AG08396 (cell line): Measurements from ENCODE around the gene PRKCA.

Experiments
- DNase-seq: peaks from one replicate; pipeline ENCODE4 v3.0.0; 2012; ENCODE audit warnings: low spot score, mixed read lengths

Gene PRKCA

DNA sequence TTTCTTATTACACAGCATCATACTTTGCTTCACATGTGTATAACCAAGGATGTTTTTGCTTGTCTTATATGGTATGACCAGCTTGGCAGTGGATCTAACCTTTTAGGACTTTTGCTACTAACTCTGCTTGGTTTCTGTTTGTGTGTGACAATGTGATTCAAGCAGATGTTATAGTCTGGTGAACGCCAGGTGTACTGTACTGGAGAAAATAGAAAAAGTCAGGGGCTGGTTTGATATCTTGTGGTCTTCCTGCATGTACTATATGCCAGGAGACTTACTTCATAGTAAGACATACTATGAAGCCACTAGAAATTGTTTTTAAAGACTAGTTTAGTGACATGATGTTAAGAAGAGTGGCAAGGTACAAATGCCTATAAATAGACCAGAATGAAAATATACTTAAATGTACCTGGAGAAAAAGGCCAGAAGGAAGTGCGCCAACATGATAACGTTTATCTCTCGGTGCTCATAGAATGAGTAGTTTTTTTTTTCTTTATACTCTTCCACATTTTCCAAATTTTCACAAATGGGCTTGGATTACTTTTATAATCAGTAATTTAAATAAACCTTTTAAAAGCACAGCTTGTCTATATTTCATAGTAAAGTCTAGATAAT is 112.3 kb downstream of the PRKCA start:
- no peak for DNase-seq

DNA sequence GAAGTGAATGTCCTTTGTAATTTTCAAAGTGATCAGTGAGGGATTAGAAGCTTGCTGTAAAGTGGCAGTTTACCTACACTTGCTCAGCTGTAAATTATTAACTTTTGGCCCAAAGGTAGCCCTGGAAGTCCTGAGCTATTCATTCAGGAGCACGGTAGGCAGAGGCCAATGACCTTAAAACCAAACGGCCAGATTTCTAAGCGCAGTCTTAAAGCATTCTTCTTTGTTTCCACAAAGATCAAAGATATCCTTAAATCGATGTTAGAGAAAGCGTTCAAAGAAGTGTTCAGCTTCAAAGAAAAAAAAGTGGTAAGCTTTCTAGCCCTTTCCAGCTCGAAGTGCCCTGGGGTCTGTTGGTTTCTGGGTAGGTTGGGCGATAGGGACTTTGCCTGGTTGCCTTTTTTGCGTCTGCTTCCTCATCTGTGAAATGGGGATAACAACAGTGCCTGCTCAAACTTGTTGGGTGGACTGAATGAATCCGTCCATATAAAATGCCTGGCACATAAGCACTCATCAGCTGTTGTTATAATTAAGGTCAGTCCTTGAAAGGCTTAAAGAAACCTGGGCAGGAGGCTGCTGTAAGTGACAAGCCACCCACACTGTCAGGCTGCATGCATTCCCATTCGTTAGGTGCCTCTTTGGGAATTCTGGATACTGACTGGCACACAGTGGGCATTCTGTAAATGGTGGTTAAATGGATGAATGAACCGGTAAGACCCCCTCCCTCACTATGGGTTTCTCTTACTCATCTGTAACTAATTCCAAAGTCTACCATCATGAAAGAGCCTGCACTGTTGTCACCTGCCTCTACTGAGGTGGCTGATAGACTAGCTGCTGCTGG is 113.2 kb downstream of the PRKCA start:
- no peak for DNase-seq

- DNase-seq, result no peak
Measured at GRCh38 chr17:66416207-66416940, 114.0 kb downstream of the PRKCA start.

DNA sequence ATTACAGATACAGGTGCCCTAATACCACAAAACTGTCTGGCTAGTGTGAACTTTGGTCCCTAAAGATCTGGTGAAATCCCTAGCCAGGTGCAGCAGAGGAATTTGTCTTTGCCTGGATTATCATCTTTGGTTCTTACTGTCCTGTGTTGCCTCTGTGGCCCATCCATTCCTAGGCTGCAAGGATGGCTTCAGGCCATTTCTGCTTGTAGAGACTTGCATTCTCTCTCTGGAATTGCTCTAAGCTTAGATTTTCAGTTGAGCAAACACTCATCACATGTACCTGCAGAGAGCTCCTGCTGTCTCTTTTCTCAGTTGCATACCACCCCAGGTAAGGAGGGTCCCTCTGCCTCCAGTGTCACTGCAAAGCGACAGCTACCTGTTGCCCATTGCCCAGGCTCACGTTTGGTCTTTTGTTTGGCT is 114.9 kb downstream of the PRKCA start:
- no peak for DNase-seq

GRCh38 chr17:66420961-66421371 is 118.6 kb downstream of the PRKCA start:
- no peak for DNase-seq

GRCh38 chr17:66422186-66422585 is 119.8 kb downstream of the PRKCA start:
- DNase-seq, result no peak

DNA sequence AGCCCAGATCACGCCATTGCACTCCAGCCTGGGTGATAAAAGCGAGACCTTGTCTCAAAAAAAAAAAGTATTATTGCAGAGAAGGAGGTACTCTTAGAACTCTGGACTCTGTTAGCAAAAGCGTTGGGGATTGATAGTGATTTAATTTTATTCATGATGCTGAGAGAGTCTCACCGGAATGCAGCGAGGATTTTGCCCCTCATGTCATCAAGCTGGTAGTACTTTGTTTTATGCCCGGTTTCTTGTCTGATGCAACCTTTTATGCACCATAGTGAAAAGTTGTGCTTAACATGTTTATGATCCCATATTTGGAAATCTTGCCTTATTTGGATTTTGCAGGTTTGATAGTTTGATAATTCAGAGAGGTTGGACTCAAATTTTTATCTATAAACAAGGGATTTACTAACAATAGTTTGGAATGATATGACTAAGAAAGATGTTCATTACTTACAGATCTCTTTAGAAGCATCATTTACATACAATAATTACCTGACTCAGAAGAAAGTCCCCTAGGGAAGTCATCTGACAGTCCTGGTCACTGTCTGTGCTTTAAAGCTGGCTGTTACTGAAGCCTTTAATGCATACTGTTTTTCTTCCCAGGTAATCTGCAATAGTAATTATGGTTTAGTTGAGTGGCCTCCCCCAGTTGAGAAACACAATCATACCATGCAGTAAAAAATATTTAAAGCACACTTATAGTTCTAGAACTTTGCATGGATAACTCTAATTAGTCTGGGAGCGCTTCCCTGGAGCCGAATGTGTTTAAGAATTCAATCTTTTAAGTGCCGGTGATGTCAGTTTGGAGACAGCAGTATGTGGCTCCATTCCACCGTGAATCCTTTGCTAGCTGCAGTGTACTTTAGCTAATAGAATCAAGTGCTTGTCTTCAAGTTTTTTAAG is 120.9 kb downstream of the PRKCA start:
- no peak for DNase-seq

DNA sequence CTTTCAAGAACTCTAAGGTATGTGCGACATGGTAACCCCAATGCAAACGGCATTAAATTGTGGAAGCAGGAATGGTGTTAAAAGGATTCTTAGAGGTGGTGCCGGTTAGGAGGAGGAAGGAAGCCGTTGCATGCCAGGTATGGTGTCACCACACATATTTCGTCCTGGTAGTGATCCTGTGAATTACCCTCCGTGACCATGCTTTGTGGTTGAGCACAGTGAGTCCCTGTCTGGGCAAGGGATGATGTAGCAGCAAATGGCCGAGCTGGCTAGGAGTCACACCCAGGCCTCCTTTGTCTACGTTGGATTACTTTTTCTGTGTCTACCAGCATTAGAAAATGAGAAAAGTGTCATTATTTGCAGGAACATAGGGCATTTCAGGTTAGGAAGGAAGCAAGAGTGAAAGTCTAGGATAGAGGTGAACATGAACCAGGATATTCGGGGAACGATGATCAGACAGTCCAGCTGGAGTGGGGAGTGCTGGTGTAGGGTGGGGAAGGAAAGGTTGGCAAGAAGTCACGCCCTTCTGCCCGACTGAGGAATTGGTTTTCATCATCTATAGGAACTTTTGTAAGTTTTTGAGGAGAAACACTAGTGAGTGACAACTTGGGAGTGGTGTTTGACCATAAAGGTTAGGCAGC is 123.5 kb downstream of the PRKCA start:
- no peak for DNase-seq

GRCh38 chr17:66426397-66427033 is 124.1 kb downstream of the PRKCA start:
- DNase-seq, result no peak

DNA sequence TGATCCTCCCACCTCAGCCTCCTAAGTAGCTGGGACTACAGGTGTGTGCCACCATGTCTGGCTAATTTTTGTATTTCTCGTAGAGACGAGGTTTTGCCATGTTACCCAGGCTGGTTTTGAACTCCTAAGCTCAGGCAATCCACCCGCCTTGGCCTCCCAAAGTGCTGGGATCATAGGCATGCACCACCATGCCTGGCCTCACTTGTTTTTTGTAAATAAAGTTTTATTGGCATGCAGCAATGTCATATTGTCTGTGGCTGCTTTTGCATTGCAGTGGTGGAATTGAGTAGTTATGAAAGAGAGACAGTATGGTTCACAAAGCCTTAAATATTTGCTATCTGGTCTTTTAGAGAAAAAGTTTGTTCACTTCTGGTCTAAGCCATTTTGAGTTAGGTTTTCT is 124.7 kb downstream of the PRKCA start:
- no peak for DNase-seq

- DNase-seq, result no peak
Measured at GRCh38 chr17:66429680-66430079, 127.3 kb downstream of the PRKCA start.

DNA sequence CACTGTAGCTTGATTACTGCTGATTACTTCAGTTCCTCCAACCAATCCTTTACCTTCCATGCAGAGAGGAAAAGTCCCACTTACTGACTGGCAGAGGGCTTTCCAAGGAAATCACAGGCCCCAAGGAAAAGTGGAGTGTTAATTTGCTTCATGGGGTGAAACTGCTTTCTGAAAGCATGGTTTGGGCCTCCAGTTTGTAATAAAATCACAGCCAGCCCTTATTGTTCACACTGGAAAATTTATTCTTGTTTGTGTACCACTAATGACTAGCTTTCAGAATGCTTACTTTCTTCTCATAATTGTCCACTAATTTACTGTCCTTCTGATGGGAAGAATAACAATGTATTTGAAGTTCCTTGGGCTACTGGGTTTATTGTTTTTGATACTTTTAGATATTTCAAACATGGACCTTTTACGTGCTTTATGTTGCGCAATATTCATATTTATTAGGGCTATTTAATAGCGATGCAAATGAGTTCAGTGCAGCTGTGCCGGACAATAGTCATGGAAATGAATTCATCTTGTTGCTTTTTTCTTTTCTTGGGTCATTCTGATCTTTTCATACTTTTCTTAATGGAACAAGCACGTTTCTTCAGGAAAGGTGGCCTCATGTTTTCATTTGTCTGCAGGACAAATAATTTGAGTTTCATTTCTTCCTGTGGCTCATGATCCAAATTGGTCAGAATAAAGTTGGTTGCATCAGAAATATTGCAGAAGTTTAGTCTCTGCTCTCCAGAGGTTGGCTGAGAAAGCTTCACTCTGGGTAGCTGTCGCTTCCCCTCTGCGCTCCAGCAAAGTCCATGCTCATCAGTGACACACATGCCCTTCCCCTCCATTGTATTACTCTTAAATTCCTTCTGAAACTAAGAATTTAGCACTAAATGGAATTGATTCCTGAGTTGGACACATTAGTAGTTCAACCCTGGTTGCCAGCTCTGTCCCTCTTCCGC is 128.7 kb downstream of the PRKCA start:
- DNase-seq, result no peak

DNA sequence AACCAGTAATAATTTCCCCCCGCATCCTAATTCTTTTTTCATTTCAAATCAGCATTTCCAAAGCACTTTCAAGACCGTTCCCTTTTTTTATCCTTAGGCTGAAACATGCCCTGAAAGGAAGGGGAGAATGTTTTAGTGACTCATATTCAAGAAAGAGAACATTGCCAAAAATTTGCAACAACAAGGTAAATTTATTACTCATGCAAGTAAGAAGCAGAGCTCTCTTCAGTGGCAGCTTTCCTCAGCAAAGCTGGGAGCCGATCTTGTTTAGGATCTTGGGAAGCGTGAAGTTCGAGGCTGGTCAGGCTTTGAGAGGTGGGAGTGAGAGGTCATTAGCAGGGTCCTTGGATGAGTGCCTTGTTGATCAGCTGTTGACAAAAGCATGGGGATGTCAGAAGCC is 129.5 kb downstream of the PRKCA start:
- DNase-seq, result peak; percentile 84

DNA sequence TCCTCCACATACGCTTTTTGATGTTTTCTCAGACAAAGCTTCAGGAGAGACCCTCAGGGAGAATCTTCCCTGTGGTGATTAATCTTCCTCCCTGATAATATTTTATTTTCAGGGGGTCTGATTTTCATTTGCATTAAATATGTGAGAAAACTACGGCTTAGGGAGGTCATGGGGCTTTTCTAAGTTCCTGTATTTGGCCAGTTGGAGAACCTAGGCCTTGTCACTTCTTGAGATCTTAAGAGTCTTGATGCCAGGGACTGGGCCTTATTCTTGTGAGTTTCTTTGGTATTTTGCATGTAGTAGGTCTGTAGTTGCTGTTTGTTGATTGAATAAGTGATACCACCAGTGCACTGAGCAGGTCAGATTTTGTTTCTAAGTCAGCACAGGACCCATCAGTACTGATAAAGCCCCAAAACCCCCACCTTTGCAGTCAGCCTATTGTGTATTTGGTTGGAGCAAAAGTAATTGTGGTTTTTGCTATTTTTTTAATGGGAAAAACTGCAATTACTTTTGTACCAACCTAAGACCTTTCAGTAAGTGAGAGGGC is 130.1 kb downstream of the PRKCA start:
- DNase-seq, result no peak

GRCh38 chr17:66432996-66433551 is 130.7 kb downstream of the PRKCA start:
- no peak for DNase-seq

GRCh38 chr17:66435182-66435581 is 132.8 kb downstream of the PRKCA start:
- no peak for DNase-seq

DNA sequence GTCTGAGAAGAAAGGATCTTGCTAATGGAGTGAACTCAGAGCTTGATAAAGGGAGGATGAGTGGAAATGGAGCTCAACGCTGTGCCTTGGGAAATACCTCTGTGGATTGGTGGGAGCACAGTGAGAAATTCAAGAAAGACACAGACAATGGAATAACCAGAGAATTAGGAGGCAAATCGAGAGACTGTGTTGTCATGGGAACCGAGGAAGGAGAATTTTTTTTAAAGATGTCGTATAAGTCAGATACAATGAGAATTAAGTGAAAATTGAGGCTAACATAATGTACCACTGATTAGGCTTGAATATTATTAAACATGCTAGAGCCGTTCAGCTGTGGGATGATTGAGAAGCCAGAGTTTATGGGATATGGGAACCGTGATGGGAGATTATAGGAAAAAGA is 134.2 kb downstream of the PRKCA start:
- DNase-seq, result no peak

- no peak for DNase-seq
Measured at GRCh38 chr17:66437476-66438026, 135.1 kb downstream of the PRKCA start.

- no peak for DNase-seq
Measured at GRCh38 chr17:66438101-66438500, 135.7 kb downstream of the PRKCA start.
